Endothelial cell of umbilical vein (primary cell): ENCODE measurements around the gene PAK6. TPM values are rescaled to one million over a fixed set of nuclear protein-coding genes. Genes with fewer than 3 reads are reported as not detected.

ENCODE experiments used
- BruUV-seq: library from RNA; stranded (reverse); fragments of 400-500 nt; replicated peaks from 2 replicates; lab custom pipeline; 2021; lab: Mats Ljungman, UMichigan
- CTCF ChIA-PET: fragments of 300-600, 350-600 bp; sonication (Branson Sonifier 250); formaldehyde crosslinking; loops from one replicate; lab custom pipeline; 2021; ENCODE audit warnings: antibody characterized with exemption, inconsistent platforms; lab: Charles Lee
- POLR2A ChIA-PET: fragments of 300-600, 350-600 bp; sonication (Branson Sonifier 250); formaldehyde crosslinking; loops from one replicate; lab custom pipeline; 2021; ENCODE audit warnings: antibody characterized with exemption, inconsistent platforms; lab: Charles Lee
- DNase-seq: peaks from one replicate; pipeline ENCODE4 v3.0.0-alpha.2; 2011; ENCODE audit warnings: low read depth, low spot score
- FAIRE-seq: peaks from 2 replicates; lab custom pipeline; 2011; peaks lifted over from hg19 to GRCh38; lab: Jason Lieb, UNC
- H2AFZ ChIP-seq: 2 replicates; pipeline ENCODE4 v1.6.0; 2012; ENCODE audit warnings: low read depth, low read length, control low read depth, inconsistent platforms
- H3K27ac ChIP-seq: 2 replicates; pipeline ENCODE4 v1.5.1; 2011; ENCODE audit warnings: low read depth, mild to moderate bottlenecking, control low read depth, low read length, moderate library complexity; ENCODE audit not compliant: insufficient read depth
- H3K27me3 ChIP-seq, 2 experiments: 2 replicates each; pipeline versions ENCODE4 v1.6.0 to v1.6.1; 2011; ENCODE audit warnings: low read length in 2 of 2, mixed read lengths in 1 of 2; ENCODE audit not compliant: control insufficient read depth in 2 of 2, insufficient read depth in 2 of 2
- H3K36me3 ChIP-seq, 2 experiments: 2 replicates in 1 of 2; 3 replicates in 1 of 2; pipeline ENCODE4 v1.5.1; 2011; ENCODE audit warnings: low read length in 2 of 2, mild to moderate bottlenecking in 1 of 2, moderate library complexity in 1 of 2; ENCODE audit not compliant: control insufficient read depth in 2 of 2, insufficient read depth in 2 of 2; ENCODE audit errors: extremely low read depth in 1 of 2
- H3K4me1 ChIP-seq: 3 replicates; pipeline ENCODE4 v1.5.1; 2011; ENCODE audit warnings: mild to moderate bottlenecking, low read length; ENCODE audit not compliant: control insufficient read depth, insufficient read depth; ENCODE audit errors: extremely low read depth
- H3K4me2 ChIP-seq: 2 replicates; pipeline ENCODE4 v1.6.1; 2011; ENCODE audit warnings: low read length, control low read depth, mixed read lengths; ENCODE audit not compliant: insufficient read depth
- H3K4me3 ChIP-seq, 3 experiments: fragments of 200-600 bp in 1 of 3; sonication (generic), shearing (Covaris generic) in 1 of 3; replicated peaks in 1 of 3; 2 replicates each; pipeline ENCODE4 v1.5.1; 2011 to 2016; ENCODE audit warnings: control low read depth in 3 of 3, low read length in 3 of 3, mild to moderate bottlenecking in 2 of 3, inconsistent platforms in 1 of 3, low read depth in 1 of 3, moderate library complexity in 1 of 3; ENCODE audit not compliant: insufficient read depth in 1 of 3
- H3K79me2 ChIP-seq: 2 replicates; pipeline ENCODE4 v1.6.0; 2012; ENCODE audit warnings: low read length, inconsistent platforms; ENCODE audit not compliant: control insufficient read depth, insufficient read depth
- H3K9ac ChIP-seq: replicated peaks from 2 replicates; pipeline ENCODE3; 2011; ENCODE audit warnings: low read length, control low read depth; ENCODE audit not compliant: insufficient read depth; ENCODE audit errors: extremely low read depth
- H3K9me1 ChIP-seq: replicated peaks from 3 replicates; pipeline ENCODE4 v1.6.0; 2011; ENCODE audit warnings: mild to moderate bottlenecking, low read length; ENCODE audit not compliant: control insufficient read depth, insufficient read depth; ENCODE audit errors: extremely low read depth
- H3K9me3 ChIP-seq: replicated peaks from 2 replicates; pipeline ENCODE4 v1.5.1; 2012; ENCODE audit warnings: low read length, inconsistent platforms; ENCODE audit not compliant: control insufficient read depth, insufficient read depth
- H4K20me1 ChIP-seq: replicated peaks from 2 replicates; pipeline ENCODE3; 2011; ENCODE audit warnings: mild to moderate bottlenecking, low read length; ENCODE audit not compliant: control insufficient read depth, insufficient read depth; ENCODE audit errors: extremely low read depth
- EZH2 ChIP-seq: IDR thresholded peaks from 2 replicates; pipeline ENCODE4 v1.6.1; 2012; ENCODE audit warnings: borderline replicate concordance, low read depth, mild to moderate bottlenecking, moderate library complexity, low read length, inconsistent platforms; ENCODE audit not compliant: severe bottlenecking
- FOS ChIP-seq: IDR thresholded peaks from 2 replicates; pipeline ENCODE4 v1.6.1; 2011; ENCODE audit warnings: mild to moderate bottlenecking, low read length, moderate library complexity, borderline replicate concordance; ENCODE audit not compliant: insufficient read depth
- GATA2 ChIP-seq: IDR thresholded peaks from 2 replicates; pipeline ENCODE4 v1.7.0; 2011; ENCODE audit warnings: low read depth, mild to moderate bottlenecking, moderate library complexity, mixed read lengths, low read length; ENCODE audit not compliant: insufficient read length, insufficient read depth
- MYC ChIP-seq: IDR thresholded peaks from one replicate; pipeline ENCODE4 v1.6.1; 2011; ENCODE audit warnings: mild to moderate bottlenecking, low read depth, low read length
- POLR2A ChIP-seq: IDR thresholded peaks from 2 replicates; pipeline ENCODE4 v1.6.1; 2012; ENCODE audit warnings: low read depth, mild to moderate bottlenecking, control low read depth, low read length
- POLR2AphosphoS5 ChIP-seq: IDR thresholded peaks from 2 replicates; pipeline ENCODE4 v1.6.1; 2012; ENCODE audit warnings: low read depth, mild to moderate bottlenecking, control low read depth, low read length, moderate library complexity; ENCODE audit not compliant: insufficient read depth
- dilution Hi-C: fragments of 300-500 bp; cut with MboI; formaldehyde crosslinking; loops from one replicate; pipeline ENCODE4 v1.15.0; 2019; ENCODE audit warnings: low sequenced_read_pairs; ENCODE audit not compliant: extremely low pct_ligation_motif_present
- intact Hi-C: fragments of 100-400 bp; cut with micrococcal nuclease; formaldehyde crosslinking; loops from one replicate; pipeline ENCODE4 v1.10.0; 2022
- polyA plus RNA-seq, 4 experiments: library from polyadenylated mRNA; depleted of rRNA in 3 of 4; stranded (reverse) in 3 of 4; unstranded in 1 of 4; fragments of >200 nt; gene quantifications; 2 replicates each; pipeline versions ENCODE4 v1.2.1 to v1.2.3, GENCODE V29; 2011 to 2012; ENCODE audit warnings: missing spikeins in 1 of 4
- total RNA-seq: library from RNA; stranded (reverse); gene quantifications from 2 replicates; pipeline ENCODE4 v1.2.3, GENCODE V29; 2021
- TF ChIP-seq, protein P1 (sequence below): IDR thresholded peaks from 2 replicates; pipeline ENCODE4 v1.6.1; 2011; ENCODE audit not compliant: insufficient read depth, insufficient read length
- TF ChIP-seq, protein P2 (sequence below), 2 donors: IDR thresholded peaks; 1 replicate in 1 of 2; 2 replicates in 1 of 2; pipeline ENCODE4 v1.5.1; 2011; ENCODE audit warnings: low read length in 2 of 2, mild to moderate bottlenecking in 2 of 2, moderate library complexity in 2 of 2, control low read depth in 1 of 2, inconsistent platforms in 1 of 2, low read depth in 1 of 2; ENCODE audit not compliant: insufficient read depth in 1 of 2; ENCODE audit errors: extremely low read depth in 1 of 2

PAK6 gene
- total and polyA plus RNA-seq, 2 donors (not counting 3 experiments of a cell fraction or from before 2014, with no cell fraction given) = not detected

DNA sequence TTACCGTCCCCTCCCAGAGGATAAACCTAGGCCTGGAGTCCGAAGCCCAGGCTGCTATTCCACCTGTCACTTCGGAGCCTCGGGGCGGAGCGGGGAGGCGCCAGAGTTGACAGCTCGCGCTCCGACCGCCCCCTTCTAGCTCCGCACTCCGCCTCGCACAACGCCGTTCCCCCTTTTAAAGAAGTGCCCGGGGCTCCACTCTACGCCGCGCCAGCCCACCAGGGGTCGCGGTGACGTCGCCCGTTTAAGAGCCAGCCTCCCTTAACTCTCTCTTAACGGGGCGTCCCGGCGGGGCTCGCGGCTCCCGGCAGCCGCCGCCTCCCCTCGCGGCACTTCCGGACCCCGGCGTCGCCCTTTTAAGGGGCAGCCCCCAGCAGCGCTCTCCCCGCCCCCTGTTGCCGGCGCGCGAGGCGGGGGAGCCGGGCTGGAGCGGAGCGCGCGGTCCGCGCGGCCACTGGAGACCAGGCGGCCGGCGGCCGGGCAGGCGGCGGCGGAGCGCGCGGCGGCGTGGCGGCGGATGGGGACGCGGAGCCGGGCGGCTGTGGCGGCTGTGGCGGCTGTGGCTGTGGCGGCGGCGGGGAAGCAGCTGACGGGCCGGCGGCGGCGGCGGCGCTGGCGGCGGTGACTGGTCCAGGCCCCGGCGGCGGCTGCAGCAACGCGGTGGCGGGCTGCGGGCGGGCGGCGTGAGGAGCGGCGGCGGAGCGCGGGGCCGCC is 84.5 kb downstream of the PAK6 start, which contains the start of gene INAFM2:
TSS of gene INAFM2 (plus strand) at position 454 of the 714 bp plus-strand sequence. CDS start 364 bp downstream, outside the sequence.
- BruUV-seq = no TSS peak
- H3K27me3 ChIP-seq = no peaks in the 10 kb centered on the region
- H3K9ac ChIP-seq = peak within 1 kb of the TSS; percentile 67
- H4K20me1 ChIP-seq = no peaks in the 10 kb centered on the region
- ChIA-PET CTCF (interaction anchor here (0.6 to 15.0 kb wide), 24 partner anchors 8 to 276 kb away, joined by 3 to 287 read pairs (median 4); partner anchors contain the start of genes BAHD1, CCDC9B and PLCB2), POLR2A (interaction anchor here (0.7 to 2.3 kb wide), 2 partner anchors 11 to 17 kb away, joined by 6 to 11 read pairs; partner anchors contain the start of gene CCDC9B)
- no peaks in the 10 kb centered on the region for H3K9me3 ChIP-seq
- no peaks in the 10 kb centered on the region for H3K9me1 ChIP-seq
- H3K4me1 ChIP-seq = peaks cover 50% of the 10 kb centered on the region
- H3K79me2 ChIP-seq = peaks cover 11% of the 10 kb centered on the region
- dilution Hi-C loops (no loop called here), intact Hi-C loops (loop anchor here (1.0 kb wide), 4 partner anchors 8 to 99 kb away; partner anchors contain the start of gene DISP2)
- TF ChIP-seq POLR2AphosphoS5 (peak; percentile 70), EZH2 (no peak), GATA2 (no peak), MYC (no peak), POLR2A (peak; percentile 67), FOS (no peak)
- TF ChIP-seq, protein P1, sequence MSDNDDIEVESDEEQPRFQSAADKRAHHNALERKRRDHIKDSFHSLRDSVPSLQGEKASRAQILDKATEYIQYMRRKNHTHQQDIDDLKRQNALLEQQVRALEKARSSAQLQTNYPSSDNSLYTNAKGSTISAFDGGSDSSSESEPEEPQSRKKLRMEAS = peak; percentile 66
- TF ChIP-seq, protein P2, sequence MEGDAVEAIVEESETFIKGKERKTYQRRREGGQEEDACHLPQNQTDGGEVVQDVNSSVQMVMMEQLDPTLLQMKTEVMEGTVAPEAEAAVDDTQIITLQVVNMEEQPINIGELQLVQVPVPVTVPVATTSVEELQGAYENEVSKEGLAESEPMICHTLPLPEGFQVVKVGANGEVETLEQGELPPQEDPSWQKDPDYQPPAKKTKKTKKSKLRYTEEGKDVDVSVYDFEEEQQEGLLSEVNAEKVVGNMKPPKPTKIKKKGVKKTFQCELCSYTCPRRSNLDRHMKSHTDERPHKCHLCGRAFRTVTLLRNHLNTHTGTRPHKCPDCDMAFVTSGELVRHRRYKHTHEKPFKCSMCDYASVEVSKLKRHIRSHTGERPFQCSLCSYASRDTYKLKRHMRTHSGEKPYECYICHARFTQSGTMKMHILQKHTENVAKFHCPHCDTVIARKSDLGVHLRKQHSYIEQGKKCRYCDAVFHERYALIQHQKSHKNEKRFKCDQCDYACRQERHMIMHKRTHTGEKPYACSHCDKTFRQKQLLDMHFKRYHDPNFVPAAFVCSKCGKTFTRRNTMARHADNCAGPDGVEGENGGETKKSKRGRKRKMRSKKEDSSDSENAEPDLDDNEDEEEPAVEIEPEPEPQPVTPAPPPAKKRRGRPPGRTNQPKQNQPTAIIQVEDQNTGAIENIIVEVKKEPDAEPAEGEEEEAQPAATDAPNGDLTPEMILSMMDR (IDR thresholded peaks at IDR 0.05; ENCODE audit: extremely low read depth in 1 of 2, insufficient read depth in 1 of 2, low read depth in 1 of 2, low read length in 2 of 2) = peak; percentile 74 to 83
- H3K4me3 ChIP-seq = peak within 1 kb of the TSS; percentile 41 to 67 (median 57)
- FAIRE-seq = peak; percentile 91
- DNase-seq = peak; percentile 98
- peak within 1 kb of the TSS; percentile 6 for H2AFZ ChIP-seq
- peak within 1 kb of the TSS; percentile 90 for H3K4me2 ChIP-seq
- no peaks in the 10 kb centered on the region for H3K36me3 ChIP-seq
- H3K27ac ChIP-seq = peak within 1 kb of the TSS; percentile 8
